KOPT-K1 (cell line): ENCODE results near the gene SAPCD2.
"Not testable (repeated sequence)": the region's sequence is repeated elsewhere in the genome, so short reads cannot be mapped to it uniquely, and the experiment has no call there.

Source experiments
- H3K27ac ChIP-seq: fragments of 200-600 bp; sonication (generic); 2 replicates; pipeline ENCODE4 v1.5.1; 2016; ENCODE audit warnings: antibody characterized with exemption, mild to moderate bottlenecking, low read depth, low read length; ENCODE audit not compliant: poor library complexity, severe bottlenecking
- H3K36me3 ChIP-seq: fragments of 200-600 bp; sonication (generic); 2 replicates; pipeline ENCODE4 v1.5.1; 2017; ENCODE audit warnings: antibody characterized with exemption, mild to moderate bottlenecking, low read length, moderate library complexity; ENCODE audit not compliant: insufficient read depth
- H3K9me3 ChIP-seq: fragments of 200-600 bp; sonication (generic); 2 replicates; pipeline ENCODE4 v1.5.1; 2017; ENCODE audit warnings: antibody characterized with exemption, low read length, mild to moderate bottlenecking; ENCODE audit not compliant: insufficient read depth, poor library complexity, severe bottlenecking

The SAPCD2 gene

DNA sequence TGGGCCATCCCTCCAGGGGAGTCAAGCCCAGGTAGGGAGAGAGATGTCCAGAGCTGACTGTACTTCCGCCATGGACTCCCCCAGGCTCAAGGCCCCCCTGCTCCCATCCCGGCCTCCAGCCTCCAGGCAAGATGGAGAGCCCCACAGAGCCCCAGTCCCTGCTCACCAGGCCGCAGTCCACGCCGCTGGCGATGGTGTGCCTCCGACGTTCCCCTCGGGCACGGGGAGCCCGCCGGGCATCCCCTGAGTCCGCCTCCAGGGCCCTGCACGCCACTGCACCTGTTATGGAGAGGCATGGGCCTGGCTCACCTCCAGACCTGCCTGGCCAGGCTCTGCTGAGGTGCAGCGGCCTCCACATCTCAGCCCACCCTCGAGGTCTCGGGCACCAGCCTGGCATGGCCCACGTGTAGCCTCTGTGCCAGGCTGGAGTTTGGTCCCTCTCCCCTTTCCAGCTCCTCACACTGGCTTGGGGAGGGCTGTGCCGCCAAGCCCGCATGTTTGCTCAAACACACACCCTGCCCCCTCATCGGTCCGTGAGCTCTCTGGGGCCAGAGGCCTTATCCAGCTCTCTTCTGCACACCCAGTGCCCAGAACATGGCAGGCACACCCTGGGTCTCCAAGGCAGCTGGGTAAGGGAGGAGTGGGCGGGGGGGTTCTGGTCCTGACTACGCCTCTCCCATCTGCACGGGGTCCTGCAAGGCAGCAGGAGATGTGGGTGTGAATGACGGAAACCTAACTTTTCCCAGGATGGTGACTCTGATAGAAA, 4.1 kb downstream of the SAPCD2 start:
- Histone ChIP-seq H3K27ac (no peak overlapping the region), H3K36me3 (no peaks in the 10 kb centered on the region; the same call in 1 of the 2 replicates), H3K9me3 (no peaks in the 10 kb centered on the region)

DNA sequence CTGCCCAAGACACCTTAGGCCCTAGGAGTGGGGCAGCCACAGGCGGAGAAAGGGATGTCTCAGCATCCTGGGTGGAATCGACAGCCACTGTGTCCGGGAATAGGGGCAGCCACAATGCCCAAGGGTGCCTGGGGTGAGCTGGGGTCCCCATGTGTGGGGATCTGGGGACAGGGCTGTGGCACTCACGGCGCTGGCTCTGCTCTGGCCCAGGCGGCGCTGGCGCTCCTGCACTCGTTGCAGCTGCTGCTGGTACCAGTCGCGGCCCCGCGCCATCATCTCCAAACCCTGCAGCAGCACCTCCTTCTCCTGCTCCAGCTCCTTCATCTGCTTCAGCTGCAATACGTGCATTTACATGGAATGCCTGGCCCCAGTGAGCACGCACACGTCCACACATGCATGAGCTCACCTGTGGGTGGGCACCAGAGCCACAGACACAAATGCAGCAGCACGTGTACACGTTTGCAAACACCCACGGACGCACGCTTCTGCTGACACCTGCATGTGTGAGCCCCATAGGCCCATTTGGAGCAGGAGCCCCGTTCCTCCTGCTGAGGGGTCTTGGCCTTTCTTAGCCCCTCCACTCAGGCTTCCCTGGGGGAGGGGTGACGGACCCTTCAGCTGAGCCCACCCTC, 4.9 kb downstream of the SAPCD2 start:
- Histone ChIP-seq H3K9me3 (no peaks in the 10 kb centered on the region), H3K36me3 (no peaks in the 10 kb centered on the region; the same call in 1 of the 2 replicates), H3K27ac (no peak overlapping the region)

DNA sequence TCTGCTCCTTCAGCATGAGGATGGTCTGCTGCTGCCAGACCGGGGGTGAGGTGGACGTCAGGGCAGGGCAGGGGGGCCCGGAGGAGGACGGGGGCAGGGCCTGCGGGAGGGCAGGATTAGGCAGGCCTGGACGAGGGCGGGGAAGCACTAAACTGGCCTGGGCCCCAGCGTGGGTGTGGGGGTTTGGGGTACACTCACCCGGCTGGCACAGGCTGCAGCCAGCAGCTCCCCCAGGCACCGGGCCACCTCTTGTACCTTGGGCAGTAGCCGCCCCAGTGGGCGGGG, 5.5 kb downstream of the SAPCD2 start:
- Histone ChIP-seq H3K9me3 (no peaks in the 10 kb centered on the region), H3K27ac (no peak overlapping the region), H3K36me3 (no peaks in the 10 kb centered on the region; the same call in 1 of the 2 replicates)

DNA sequence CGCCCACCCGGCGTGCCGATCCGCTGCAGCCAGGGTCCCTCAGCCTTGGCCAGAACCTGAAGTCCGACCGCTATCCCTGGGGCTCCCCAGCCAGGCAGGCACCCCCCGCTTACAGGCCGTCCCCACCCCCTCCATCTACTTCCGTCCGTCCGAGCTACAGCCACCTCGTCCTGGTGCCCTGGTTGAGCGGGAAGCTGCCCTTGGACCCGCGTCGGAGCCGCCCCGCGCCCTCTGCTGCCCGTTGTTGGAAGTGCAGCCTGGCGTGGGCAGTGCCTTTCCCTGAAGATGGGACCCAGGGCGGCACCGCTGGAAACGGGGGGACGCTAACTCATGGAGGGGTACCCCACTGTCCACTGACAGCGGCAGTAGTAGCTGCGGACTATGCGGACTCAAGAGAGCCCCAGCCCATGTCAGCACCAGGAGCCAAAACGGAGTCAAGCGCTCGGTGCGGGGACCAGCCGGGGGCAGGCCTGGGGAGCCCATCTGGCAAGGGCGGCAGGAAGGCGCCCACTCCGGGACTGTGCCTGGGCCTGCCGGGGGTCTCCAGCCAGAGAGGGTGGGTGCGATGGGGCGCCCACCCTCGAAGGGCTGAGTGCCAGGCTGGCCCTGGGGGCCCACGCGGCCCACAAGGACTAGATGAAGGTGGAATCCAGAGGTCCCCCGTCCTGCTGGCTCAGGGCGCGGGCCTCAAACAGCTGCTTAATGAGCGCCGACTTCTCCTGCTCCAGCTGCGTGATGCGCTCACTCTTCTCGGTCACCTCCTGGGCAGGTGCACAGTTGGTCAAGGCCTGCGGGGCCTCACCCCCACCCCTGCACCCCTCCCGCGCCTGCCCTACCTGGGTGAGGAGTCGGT, 6.1 kb downstream of the SAPCD2 start:
- Histone ChIP-seq H3K9me3 (no peaks in the 10 kb centered on the region), H3K36me3 (no peaks in the 10 kb centered on the region; the same call in 1 of the 2 replicates), H3K27ac (no peak overlapping the region)

DNA sequence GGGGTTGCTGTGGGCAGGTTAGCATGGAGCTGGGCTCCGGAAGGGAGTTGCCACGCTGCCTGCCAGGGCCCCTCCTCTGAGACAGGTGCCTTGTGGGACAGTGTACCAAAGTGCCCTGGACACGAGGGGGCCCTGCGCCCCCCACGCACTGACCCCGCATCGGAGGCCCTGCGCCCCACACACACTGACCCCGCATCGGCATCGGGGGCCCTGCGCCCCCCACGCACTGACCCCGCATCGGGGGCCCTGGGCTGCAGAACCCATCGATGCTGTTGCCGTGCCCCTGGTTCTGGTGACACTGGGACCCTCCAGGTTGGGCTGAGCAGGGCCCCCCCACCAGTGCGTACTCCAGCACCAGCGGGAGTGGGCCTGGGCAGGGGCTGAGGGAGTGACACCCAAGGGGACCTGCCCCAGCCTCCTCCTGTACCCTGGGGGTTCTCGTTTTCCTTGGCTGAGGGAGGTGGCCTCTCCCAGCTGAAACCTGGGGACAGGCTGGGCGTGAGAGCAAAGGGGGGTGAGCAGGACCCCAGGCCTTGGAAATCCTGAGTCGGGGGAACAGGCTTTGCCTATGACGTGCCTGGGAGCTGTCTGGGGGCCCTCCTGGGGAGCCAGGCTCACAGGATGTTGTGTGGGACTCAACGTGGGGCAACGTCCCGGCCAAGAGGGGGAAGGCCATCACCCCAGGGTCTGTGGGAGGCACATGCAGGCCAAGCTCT, 6.9 kb downstream of the SAPCD2 start:
- Histone ChIP-seq H3K9me3 (no peaks in the 10 kb centered on the region), H3K27ac (no peak overlapping the region), H3K36me3 (no peaks in the 10 kb centered on the region; the same call in 1 of the 2 replicates)

DNA sequence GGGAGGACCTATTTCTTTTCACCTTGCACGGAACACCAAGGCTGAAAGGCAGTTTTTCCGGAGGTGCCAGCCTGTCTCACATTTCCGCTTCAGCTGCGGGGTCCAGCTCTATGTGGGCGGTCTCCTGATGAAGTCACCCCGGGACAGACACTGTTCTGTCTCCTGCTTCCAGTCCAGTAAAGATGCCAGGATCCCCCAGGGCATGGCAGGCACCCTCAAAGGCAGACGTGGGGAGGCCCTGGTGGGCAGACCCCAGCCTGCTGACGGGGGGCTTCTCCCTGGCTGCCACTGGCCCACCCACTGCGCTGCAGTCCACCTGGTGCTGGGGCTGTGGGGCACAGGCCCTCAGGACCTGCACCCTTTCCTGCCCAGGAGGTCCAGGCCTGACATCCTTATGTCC, 7.6 kb downstream of the SAPCD2 start:
- not testable (repeated sequence) for H3K9me3 ChIP-seq, H3K36me3 ChIP-seq, H3K27ac ChIP-seq

DNA sequence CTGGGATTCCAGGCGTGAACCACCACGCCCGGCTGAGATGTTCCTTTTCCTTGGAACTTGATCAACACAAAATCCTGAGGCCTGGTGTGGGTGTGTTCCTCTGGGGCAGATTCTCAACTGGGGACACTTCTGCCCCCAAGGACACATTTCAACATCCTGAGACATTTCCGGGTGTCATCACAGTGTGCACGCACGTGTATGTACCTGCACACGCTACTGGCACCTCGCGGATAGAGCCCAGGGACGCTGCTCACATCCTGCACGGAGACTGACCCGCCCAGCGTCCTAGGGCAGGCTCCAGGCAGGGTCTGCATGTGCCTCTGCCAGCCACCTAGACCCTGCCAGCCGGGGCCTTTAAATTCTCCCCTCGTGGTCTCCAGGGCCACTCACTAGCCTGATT, 8.0 kb downstream of the SAPCD2 start:
- Histone ChIP-seq H3K36me3 (no peaks in the 10 kb centered on the region; the same call in 1 of the 2 replicates), H3K27ac (no peak overlapping the region), H3K9me3 (no peaks in the 10 kb centered on the region)

DNA sequence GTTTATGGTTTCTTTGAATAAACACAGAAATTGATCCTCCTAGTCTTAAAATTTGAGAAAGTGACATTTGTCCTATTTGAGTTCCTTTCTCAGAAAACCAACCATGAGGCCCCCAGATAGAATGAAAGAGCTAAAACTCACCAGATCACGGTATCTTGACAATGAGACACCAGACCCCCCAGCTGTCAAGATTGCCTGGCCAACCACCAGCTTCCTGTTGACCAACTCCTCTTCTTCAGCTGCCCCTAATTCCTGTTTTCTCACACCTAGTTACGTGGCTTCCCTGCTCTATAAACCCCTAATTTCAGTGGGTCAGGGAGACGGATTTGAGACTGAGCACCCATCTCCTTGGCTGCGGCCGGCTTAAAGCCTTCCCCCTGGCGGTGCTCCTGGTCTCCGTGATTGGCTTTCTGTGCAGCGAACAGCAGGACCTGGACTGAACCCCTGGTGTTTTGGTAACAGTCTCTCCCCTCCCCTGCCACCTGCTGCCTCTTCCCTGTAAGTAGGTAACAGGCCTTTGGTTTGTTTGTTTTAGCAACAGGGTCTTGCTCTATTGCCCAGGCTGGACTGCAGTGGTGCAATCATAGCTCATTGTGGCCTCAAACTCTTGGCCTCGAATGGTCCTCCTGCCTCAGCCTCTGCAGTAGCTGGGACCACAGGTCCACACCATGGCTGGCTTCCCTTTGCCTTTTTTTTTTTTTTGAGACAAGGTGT, 11.7 kb downstream of the SAPCD2 start:
- H3K9me3 ChIP-seq = no peaks in the 10 kb centered on the region
- H3K27ac ChIP-seq = no peak overlapping the region
- no peaks in the 10 kb centered on the region for H3K36me3 ChIP-seq

DNA sequence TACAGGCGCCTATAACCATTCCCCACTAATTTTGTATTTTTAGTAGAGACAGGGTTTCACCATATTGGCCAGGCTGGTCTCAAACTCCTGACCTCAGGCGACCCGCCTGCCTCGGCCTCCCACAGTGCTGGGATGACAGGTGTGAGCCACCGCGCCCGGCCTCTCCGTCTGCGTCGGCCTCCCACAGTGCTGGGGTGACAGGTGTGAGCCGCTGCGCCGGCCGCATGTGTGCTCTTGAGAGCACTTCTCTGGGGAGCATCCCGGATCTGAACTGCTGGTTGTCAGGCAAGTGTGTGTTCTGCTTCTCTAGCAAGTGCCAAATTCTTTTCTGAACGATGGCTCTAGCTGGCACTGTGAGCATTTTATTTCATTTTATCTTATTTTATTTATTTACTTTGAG, 12.8 kb downstream of the SAPCD2 start:
- Histone ChIP-seq H3K27ac (no peak overlapping the region), H3K9me3 (no peaks in the 10 kb centered on the region), H3K36me3 (no peaks in the 10 kb centered on the region)

DNA sequence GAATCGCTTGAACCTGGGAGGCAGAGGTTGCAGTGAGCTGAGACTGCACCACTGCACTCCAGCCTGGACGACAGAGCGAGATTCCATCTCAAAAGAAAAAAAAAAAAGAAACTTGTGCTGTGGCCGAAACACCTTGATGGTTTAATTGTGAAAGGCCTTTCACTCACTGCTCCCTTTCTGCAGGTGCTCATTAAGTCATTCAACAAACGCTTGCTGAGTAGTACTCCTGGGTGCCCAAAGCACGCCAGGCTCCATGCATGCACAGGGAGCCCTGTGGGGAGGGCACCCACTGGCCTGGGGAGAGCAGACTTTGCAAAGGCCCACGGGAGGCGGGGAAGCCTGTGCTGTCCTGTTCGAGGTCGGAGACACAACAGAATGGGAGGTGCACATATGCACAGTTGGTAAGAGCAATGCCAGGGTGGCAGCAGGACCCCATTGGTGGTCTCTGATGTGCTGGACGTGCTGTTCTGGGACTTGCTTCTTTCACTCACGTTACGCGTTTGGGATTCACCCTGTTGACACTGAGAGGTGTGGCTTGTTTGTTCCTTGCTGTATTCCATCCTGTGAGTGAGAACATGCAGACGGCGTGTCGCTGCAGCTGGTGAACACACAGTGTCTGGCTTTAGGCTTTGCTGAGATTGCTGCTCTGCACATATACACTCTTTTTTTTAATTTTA, 13.5 kb downstream of the SAPCD2 start:
- H3K9me3 ChIP-seq = no peaks in the 10 kb centered on the region
- no peak overlapping the region for H3K27ac ChIP-seq
- no peaks in the 10 kb centered on the region for H3K36me3 ChIP-seq

DNA sequence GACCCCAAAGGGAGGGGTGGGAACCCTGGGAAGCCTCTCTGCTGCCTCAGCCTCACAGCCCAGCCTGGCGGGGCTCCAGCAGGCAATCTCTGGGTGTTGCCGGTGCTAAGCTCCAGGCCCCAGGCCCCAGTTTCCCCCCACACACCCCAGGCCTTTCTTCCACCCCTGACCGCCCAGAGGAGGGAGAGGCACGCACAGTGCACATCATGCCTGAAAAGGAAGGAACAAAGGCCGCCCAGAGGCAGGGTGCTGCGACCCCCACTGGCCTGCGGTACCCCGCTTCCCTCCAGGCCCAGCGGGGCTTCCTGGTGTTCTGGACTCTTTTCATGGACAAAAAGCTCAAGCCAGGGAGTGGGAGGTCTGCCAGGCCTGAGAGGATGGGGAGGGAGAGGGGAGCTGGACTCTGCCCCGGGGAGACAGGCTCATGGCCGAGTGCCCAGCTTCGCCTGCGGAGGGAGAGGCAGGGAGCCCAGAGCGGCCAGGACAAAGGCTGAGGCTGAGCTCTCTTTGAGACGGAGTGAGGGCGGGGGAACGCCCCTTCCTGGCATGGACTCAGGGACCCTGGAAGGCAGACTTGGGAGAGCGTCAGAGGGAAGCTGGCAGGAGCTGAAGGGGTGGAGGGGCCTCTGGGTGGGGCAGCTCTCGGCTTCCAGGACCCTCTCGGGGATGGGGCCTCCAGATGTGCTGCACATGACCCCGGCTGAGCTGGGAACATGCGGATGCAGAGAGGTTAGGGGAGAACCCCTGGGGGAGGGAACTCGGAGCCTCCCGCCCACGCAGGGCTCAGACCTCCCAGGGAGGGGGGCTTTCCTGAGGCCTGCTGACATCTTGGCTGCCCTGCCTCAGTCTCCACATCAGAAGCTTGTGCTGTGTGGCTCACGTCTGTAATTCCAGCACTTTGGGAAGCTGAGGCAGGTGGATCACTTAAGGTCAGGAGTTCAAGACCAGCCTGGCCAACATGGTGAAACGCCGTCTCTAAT, 14.7 kb downstream of the SAPCD2 start:
- Histone ChIP-seq H3K36me3 (no peaks in the 10 kb centered on the region), H3K9me3 (no peaks in the 10 kb centered on the region), H3K27ac (no peak overlapping the region)

DNA sequence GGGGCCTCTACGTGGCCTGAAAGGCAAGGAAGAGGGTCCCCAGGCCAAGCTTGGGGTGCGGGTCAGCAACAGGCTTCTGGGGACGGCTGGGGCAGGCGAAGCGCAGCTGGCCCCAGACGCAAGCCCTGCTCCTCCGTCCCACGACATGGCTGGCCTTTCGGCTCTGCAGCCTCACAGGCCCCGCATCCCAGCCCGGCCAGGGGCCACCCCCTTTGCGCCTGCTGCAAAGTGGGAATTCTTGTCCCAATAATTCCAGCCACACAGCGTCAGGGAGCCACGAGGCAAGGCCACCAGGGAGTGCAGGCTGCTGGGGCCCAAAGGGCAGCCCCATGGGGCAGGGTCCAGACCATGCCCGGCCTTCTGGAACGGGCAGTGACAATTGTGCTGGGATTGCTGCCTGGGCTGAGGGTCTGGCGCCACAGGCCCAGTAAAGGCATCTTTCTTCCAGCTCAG, 15.4 kb downstream of the SAPCD2 start:
- Histone ChIP-seq H3K36me3 (no peaks in the 10 kb centered on the region), H3K9me3 (no peaks in the 10 kb centered on the region), H3K27ac (no peak overlapping the region)
